GM21723 (cell line): Measurements from ENCODE around the gene RUNX1.

Source experiments
- ATAC-seq: cut with Tn5 transposase; IDR thresholded peaks from one replicate; pipeline ENCODE4 v1.9.1; 2021; ENCODE audit warnings: mild to moderate bottlenecking, moderate library complexity; ENCODE audit not compliant: unreplicated experiment

RUNX1 gene

GRCh38 chr21:35037384-35037765, 11.7 kb downstream of the RUNX1 start:
- no peak for ATAC-seq

GRCh38 chr21:35036465-35037383, 12.4 kb downstream of the RUNX1 start:
- ATAC-seq = no peak

- no peak for ATAC-seq
Observed at GRCh38 chr21:35035581-35035980, 13.5 kb downstream of the RUNX1 start.

- no peak for ATAC-seq
Observed at GRCh38 chr21:35035116-35035515, 14.0 kb downstream of the RUNX1 start.

- no peak for ATAC-seq
Observed at GRCh38 chr21:35034203-35034926, 14.7 kb downstream of the RUNX1 start.

- ATAC-seq = no peak
Observed at GRCh38 chr21:35032474-35033263, 16.4 kb downstream of the RUNX1 start.

GRCh38 chr21:35028451-35028978, 20.6 kb downstream of the RUNX1 start:
- no peak for ATAC-seq

- ATAC-seq = no peak
Observed at GRCh38 chr21:35027563-35028450, 21.3 kb downstream of the RUNX1 start.

- ATAC-seq = peak; percentile 83
Observed at GRCh38 chr21:35026617-35027562, 22.2 kb downstream of the RUNX1 start.

GRCh38 chr21:35026153-35026500, 23.0 kb downstream of the RUNX1 start:
- ATAC-seq = no peak

GRCh38 chr21:35025206-35026152, 23.6 kb downstream of the RUNX1 start:
- no peak for ATAC-seq

- no peak for ATAC-seq
Observed at GRCh38 chr21:35024513-35024912, 24.6 kb downstream of the RUNX1 start.

GRCh38 chr21:35024071-35024420, 25.1 kb downstream of the RUNX1 start:
- ATAC-seq = no peak

- ATAC-seq = no peak
Observed at GRCh38 chr21:35023396-35024070, 25.6 kb downstream of the RUNX1 start.

GRCh38 chr21:35021546-35021945, 27.6 kb downstream of the RUNX1 start:
- ATAC-seq = no peak

- no peak for ATAC-seq
Observed at GRCh38 chr21:35020902-35021301, 28.2 kb downstream of the RUNX1 start.

GRCh38 chr21:35020436-35020835, 28.7 kb downstream of the RUNX1 start:
- ATAC-seq = no peak
